HEK293T (cell line): ENCODE data around the gene NOS3.

Experiments
- ARNT ChIP-seq: fragments of 450-650 bp; IDR thresholded peaks from 2 replicates; pipeline ENCODE4 v1.6.1; 2017; ENCODE audit warnings: mild to moderate bottlenecking
- BHLHE40 ChIP-seq: fragments of 450-650 bp; IDR thresholded peaks from 2 replicates; pipeline ENCODE4 v1.6.1; 2016; ENCODE audit warnings: mild to moderate bottlenecking, moderate library complexity, borderline replicate concordance
- FOXA1 ChIP-seq: fragments of 450-650 bp; IDR thresholded peaks from 2 replicates; pipeline ENCODE4 v1.6.1; 2016; ENCODE audit warnings: mild to moderate bottlenecking
- FOXK2 ChIP-seq: fragments of 450-650 bp; IDR thresholded peaks from 2 replicates; pipeline ENCODE4 v1.6.1; 2016; ENCODE audit warnings: mild to moderate bottlenecking
- FOXM1 ChIP-seq: fragments of 450-650 bp; IDR thresholded peaks from 2 replicates; pipeline ENCODE4 v1.6.1; 2017; ENCODE audit warnings: mild to moderate bottlenecking, borderline replicate concordance
- HDGF ChIP-seq: fragments of 450-650 bp; IDR thresholded peaks from 2 replicates; pipeline ENCODE4 v1.6.1; 2017; ENCODE audit warnings: antibody characterized with exemption, borderline replicate concordance
- L3MBTL2 ChIP-seq: fragments of 450-650 bp; conservative IDR thresholded peaks from 2 replicates; pipeline ENCODE4 v1.6.1; 2016; ENCODE audit warnings: mild to moderate bottlenecking
- NFRKB ChIP-seq: fragments of 450-650 bp; IDR thresholded peaks from 2 replicates; pipeline ENCODE4 v1.6.1; 2016; ENCODE audit warnings: mild to moderate bottlenecking, moderate library complexity
- SP1 ChIP-seq: fragments of 450-650 bp; IDR thresholded peaks from 2 replicates; pipeline ENCODE4 v1.6.1; 2017
- TARDBP ChIP-seq: fragments of 450-650 bp; IDR thresholded peaks from 2 replicates; pipeline ENCODE4 v1.6.1; 2016
- TF ChIP-seq, protein P1 (sequence below): fragments of 450-650 bp; IDR thresholded peaks from 2 replicates; pipeline ENCODE4 v1.6.1; 2016

DNA sequence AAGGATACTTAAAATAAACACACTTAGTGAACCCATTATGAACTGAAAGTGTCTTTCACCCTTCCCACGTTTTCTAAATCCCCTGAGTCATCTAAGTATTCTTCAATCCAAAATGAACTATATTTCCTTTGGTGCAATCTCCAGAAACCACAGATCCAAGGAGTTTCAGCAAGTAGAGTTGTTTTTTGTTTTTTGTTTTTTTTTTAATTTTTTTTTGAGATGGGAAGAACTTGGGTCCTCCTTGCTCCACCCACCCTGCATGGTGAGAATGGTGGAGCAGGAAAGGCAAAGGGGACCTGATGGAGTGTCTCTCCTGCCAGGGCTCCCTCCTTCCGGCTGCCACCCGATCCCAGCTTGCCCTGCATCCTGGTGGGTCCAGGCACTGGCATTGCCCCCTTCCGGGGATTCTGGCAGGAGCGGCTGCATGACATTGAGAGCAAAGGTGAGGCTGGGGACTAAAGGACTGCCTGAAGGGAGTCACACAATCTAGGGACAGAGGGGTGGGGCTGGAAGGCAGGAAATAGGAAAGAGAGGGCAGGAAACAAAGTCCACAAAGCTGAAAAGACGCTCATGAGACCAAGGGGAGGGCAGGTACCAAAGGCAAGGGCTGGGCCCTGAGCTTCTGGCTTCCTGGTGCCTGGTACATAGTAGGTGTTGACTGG is 21.3 kb downstream of the NOS3 start:
- TF ChIP-seq HDGF (no peak), SP1 (no peak), BHLHE40 (no peak), FOXA1 (no peak), FOXK2 (no peak), TARDBP (no peak), FOXM1 (no peak), ARNT (no peak), NFRKB (no peak), L3MBTL2 (no peak)
- TF ChIP-seq, protein P1, sequence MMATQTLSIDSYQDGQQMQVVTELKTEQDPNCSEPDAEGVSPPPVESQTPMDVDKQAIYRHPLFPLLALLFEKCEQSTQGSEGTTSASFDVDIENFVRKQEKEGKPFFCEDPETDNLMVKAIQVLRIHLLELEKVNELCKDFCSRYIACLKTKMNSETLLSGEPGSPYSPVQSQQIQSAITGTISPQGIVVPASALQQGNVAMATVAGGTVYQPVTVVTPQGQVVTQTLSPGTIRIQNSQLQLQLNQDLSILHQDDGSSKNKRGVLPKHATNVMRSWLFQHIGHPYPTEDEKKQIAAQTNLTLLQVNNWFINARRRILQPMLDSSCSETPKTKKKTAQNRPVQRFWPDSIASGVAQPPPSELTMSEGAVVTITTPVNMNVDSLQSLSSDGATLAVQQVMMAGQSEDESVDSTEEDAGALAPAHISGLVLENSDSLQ = no peak
